ENCODE data around the gene TRIM67.

Gene TRIM67

GRCh38 chr1:231242516-231243198 lies 80.8 kb downstream of the TRIM67 start:
- no peak for DNase-seq
- H3K4me1 ChIP-seq: no peaks in the 10 kb centered on the region
- no peaks in the 10 kb centered on the region for H3K27me3 ChIP-seq
- no peak for TF ChIP-seq CTCF (IDR thresholded peaks at IDR 0.05; ENCODE audit: low read depth, low read length)
- no peaks in the 10 kb centered on the region for H3K9me3 ChIP-seq
- H3K36me3 ChIP-seq: no peaks in the 10 kb centered on the region
- H3K4me3 ChIP-seq (ENCODE audit: low read depth, low read length): peak overlapping the region; percentile 95

- H3K4me3 ChIP-seq (ENCODE audit: low read depth, low read length): no peak overlapping the region
- no peaks in the 10 kb centered on the region for H3K27me3 ChIP-seq
- no peaks in the 10 kb centered on the region; the same call in 1 of the 2 replicates for H3K9me3 ChIP-seq
- no peaks in the 10 kb centered on the region for H3K4me1 ChIP-seq
- peaks cover 28% of the 10 kb centered on the region for H3K36me3 ChIP-seq
- TF ChIP-seq CTCF (IDR thresholded peaks at IDR 0.05; ENCODE audit: low read depth, low read length): no peak
- DNase-seq: no peak
Observed at GRCh38 chr1:231248778-231249177, 86.9 kb downstream of the TRIM67 start.

- no peak for TF ChIP-seq CTCF (IDR thresholded peaks at IDR 0.05; ENCODE audit: low read depth, low read length)
- Histone ChIP-seq H3K27me3 (no peaks in the 10 kb centered on the region), H3K36me3 (peaks cover 49% of the 10 kb centered on the region), H3K4me3 (ENCODE audit: low read depth, low read length) (no peak overlapping the region), H3K4me1 (no peaks in the 10 kb centered on the region), H3K9me3 (no peaks in the 10 kb centered on the region; the same call in 1 of the 2 replicates)
- DNase-seq: no peak
Observed at GRCh38 chr1:231252336-231252735, 90.5 kb downstream of the TRIM67 start.

GRCh38 chr1:231260351-231260750 lies 98.5 kb downstream of the TRIM67 start:
- TF ChIP-seq CTCF (IDR thresholded peaks at IDR 0.05; ENCODE audit: low read depth, low read length): no peak
- H3K4me1 ChIP-seq: no peaks in the 10 kb centered on the region
- no peaks in the 10 kb centered on the region; the same call in 1 of the 2 replicates for H3K9me3 ChIP-seq
- peaks cover 56% of the 10 kb centered on the region for H3K36me3 ChIP-seq
- H3K4me3 ChIP-seq (ENCODE audit: low read depth, low read length): no peak overlapping the region
- no peaks in the 10 kb centered on the region for H3K27me3 ChIP-seq
- DNase-seq: no peak

GRCh38 chr1:231264642-231265041 lies 102.8 kb downstream of the TRIM67 start:
- no peak overlapping the region for H3K4me3 ChIP-seq (ENCODE audit: low read depth, low read length)
- DNase-seq: no peak
- no peaks in the 10 kb centered on the region for H3K4me1 ChIP-seq
- H3K36me3 ChIP-seq: peaks cover 46% of the 10 kb centered on the region
- H3K9me3 ChIP-seq: no peaks in the 10 kb centered on the region; the same call in 1 of the 2 replicates
- H3K27me3 ChIP-seq: no peaks in the 10 kb centered on the region
- TF ChIP-seq CTCF (IDR thresholded peaks at IDR 0.05; ENCODE audit: low read depth, low read length): no peak

GRCh38 chr1:231265379-231265778 lies 103.5 kb downstream of the TRIM67 start:
- no peak for DNase-seq
- TF ChIP-seq CTCF (IDR thresholded peaks at IDR 0.05; ENCODE audit: low read depth, low read length): no peak
- peaks cover 45% of the 10 kb centered on the region for H3K36me3 ChIP-seq

More at GRCh38 chr1:231265379-231265778, 103.5 kb downstream of the TRIM67 start:
- Histone ChIP-seq H3K27me3 (no peaks in the 10 kb centered on the region), H3K4me3 (ENCODE audit: low read depth, low read length) (no peak overlapping the region), H3K9me3 (no peaks in the 10 kb centered on the region; the same call in 1 of the 2 replicates), H3K4me1 (no peaks in the 10 kb centered on the region)

Measured in BE2C (cell line).